ENCODE results near the gene AGBL4.

The AGBL4 gene

GRCh38 chr1:48937732-48938131 lies 1086.0 kb downstream of the AGBL4 start:
- DNase-seq: no peak

DNA sequence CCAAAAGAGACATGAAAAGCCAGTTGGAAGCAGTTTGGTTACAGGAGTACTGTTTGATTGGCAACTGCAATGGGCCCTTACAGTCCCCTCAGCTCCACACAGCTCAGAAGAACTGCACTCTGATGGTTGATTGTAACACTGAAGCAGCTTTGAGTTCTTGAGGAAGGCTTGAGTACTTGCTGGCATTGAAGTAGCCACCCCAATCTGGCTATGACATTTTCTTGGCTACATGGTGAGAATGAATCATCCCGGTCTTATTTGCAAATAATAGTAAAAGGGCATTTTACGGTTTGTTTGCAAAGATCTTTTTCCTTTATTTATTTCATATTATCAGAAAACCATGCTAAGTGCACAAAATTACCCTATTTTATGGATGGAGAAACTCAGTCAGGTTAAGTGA lies 1087.3 kb downstream of the AGBL4 start:
- no peak for DNase-seq

GRCh38 chr1:48932366-48932765 lies 1091.4 kb downstream of the AGBL4 start:
- no peak for DNase-seq

GRCh38 chr1:48931506-48932192 lies 1092.1 kb downstream of the AGBL4 start:
- peak; percentile 69 for DNase-seq

GRCh38 chr1:48930011-48930410 lies 1093.7 kb downstream of the AGBL4 start:
- no peak for DNase-seq

DNA sequence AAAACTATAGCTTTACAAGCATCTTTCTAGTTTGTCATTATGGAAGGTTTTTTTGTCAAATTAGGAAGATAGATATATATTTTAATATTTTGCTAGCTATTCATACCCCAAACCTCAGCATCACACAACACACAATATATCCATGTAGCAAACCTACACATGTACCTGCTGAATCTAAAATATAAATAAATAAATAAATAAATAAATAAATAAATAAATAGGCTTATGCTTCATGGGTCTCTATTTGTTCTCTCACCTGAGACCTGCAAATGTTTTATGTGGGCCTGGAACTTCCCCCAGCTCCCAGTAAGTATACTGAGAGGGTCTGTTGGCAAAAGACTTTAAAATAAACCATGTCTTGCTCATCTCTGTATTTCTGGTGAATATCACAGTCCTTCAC lies 1099.7 kb downstream of the AGBL4 start:
- DNase-seq: no peak

- no peak for DNase-seq
These were observed 1100.6 kb downstream of the AGBL4 start for GRCh38 chr1:48923116-48923515.

DNA sequence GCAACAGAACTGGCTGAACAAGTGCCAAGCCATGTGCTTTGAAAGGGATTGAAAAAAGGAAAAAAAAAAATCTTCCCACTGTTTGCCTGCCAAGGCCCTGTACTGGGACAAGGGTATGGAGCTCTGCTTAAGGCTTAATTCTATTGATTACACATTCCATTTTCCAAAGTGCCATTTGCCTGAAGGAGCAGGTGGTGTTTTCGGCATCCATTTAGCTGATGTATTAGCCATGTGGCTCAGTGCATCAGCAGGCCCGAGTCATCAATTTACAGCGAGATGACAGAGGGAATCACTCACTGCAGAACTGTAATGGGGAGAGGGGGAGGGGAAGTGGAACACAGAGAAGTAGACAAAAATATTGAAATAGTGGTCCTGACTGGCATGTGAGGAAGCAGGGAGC lies 1102.9 kb downstream of the AGBL4 start:
- peak; percentile 43 for DNase-seq

GRCh38 chr1:48917901-48918603 lies 1105.7 kb downstream of the AGBL4 start:
- no peak for DNase-seq

DNA sequence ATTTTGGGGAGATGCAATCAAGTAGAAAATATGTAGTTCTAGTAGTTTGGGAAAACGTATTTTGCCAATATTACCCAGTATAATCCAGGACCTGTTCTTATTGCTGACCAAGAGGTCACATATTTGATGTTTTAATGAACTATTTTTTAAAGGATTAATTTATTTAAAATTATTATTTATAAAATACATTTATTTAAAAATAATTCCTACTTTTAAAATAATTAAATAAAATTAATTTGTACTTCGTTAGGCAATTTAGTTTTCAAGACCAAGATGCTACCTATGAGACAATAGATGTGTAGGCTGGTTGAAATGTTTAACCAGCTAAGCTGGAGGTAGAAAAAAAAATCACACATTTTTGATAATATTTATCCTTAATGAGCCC lies 1106.7 kb downstream of the AGBL4 start:
- no peak for DNase-seq

DNA sequence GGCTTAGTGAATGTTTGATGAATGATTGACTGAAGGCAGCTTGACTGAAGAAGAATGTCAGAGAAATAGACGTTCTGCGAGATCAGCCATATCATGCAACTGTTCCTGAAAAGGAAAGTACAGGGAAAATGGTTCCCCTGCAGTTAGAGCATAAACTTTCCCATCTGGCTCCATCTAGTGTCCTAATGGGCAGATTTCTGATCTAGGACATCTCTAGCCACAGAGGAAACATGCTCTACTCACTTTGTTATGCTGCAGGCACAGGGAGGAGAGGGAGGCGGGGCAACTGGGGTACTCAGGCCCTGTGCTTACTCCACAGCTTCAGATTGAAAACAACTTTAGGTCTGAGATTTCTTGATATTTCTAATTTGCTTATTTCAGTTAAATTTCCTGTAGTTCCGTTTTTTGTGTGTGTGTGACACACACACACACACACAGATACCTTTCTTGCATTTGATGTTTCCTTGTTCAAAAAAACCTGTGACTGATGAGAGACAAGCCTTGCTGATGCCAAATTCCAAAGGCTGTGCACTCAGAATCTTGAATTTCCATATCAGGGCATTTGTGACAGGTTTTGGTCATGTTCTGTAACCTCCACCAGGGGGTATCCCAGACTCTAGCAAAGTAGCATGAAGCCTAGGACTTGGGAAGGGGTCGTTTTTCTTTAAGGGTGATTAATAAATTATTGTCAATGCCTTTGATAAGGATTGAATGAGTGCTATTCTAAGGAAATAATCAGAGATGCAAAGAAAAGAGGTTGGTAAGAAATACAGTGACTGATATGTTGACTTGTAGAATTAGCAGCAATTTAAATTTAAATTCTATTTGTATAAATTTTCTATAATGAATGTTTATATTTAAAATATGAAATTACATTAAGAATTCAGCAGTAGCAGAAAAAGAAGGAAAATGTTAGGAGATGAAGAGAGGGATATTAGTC lies 1107.4 kb downstream of the AGBL4 start:
- DNase-seq: peak; percentile 85

DNA sequence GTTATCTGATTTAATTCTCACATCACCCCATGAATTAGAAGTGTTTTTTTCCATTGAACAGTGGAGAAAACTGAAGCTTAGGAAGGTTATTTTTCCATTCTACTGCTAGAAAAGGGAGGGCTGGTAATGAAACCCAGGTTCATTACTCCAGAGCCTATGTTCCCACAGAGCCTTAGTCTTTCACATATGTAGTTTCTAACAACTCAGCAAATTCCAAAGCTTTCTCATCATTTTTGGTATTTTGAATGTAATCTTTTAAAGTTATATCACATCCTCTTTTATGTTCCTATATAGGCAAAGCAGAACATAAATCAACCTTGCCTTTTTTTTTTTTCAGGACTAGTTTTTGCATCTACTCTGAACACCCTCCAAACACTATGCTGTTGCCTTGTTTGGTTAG lies 1115.1 kb downstream of the AGBL4 start:
- peak; percentile 52 for DNase-seq

DNA sequence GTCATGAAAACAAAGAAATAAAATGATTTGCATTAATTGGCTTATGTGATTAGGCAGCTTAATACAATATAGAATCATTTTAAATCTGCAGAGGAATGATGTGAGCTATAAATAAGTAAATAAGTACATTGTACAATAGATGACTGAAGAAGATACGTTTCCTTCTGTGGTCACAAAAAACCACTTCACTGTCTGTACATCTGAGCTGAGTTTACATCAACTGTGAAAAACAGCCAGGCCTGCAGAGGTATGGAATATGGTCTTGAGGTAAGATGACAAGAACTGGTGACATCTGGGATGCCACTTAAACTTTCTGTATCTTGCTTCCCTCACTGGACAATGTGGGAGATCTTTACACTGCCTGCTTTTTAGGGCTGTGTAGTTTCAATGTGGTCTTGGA lies 1117.0 kb downstream of the AGBL4 start:
- DNase-seq: no peak

GRCh38 chr1:48906164-48906563 lies 1117.6 kb downstream of the AGBL4 start:
- DNase-seq: no peak

- DNase-seq: no peak
These were observed 1120.5 kb downstream of the AGBL4 start for GRCh38 chr1:48903291-48903690.

DNA sequence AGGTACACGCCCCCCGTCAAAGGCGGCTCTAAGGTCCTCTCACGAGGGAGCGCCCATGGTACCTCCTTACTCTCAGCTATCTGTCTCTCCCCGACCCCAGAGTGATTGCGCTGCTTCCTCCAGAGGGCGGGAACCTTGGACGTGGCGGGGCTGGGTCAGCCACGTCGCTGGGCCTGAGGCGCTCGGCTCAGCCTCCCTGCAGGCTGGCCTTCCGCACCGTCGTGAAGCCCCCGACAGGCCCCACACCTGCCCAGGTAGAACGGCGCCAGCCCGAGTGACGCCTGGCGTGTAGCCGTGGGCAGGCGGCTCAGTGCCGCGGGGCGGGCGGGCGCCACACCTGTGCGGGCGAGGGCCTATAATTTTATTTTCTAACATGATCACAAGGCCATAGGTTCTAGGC lies 1124.9 kb downstream of the AGBL4 start:
- DNase-seq: no peak

DNA sequence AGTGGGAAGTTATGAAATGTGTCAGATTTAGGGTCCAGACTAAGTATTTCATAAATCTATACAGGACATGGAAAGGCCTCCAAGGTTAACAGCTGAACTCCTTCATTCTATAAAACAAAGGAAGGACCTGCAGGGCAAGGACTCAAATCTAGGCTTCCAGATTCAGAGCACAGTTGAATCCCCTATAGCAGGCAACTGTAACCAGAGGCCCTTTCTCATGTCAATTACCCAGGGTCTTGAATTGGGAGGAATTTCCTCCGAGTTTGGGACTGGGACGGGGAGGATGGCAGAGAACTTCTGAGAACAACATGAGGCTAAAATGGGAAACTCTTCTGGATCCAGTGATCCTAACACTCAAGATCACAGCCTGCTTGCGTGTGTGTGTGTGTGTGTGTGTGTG lies 1134.1 kb downstream of the AGBL4 start:
- DNase-seq: no peak

GRCh38 chr1:48889082-48889481 lies 1134.7 kb downstream of the AGBL4 start:
- no peak for DNase-seq

- DNase-seq: peak; percentile 38
These were observed 1136.0 kb downstream of the AGBL4 start for GRCh38 chr1:48887796-48888195.

DNA sequence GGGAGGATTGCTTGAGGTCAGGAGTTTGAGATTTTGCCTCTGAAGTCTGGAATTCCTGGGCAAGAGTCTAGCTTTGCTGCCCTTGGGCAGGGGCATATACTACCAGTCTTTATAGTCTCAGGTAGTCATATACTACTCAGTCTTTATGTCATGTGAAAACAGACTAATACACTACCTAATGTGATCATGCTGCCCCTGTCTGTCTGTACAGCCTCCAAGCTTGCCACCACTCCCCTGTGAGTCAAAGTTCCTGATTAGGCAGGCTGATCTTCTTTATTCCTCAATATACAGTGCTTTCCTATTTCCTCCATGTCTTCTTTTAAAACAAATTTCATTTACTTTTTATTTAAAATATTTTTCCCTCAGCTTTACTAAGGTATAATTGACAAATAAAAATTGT lies 1141.7 kb downstream of the AGBL4 start:
- DNase-seq: no peak

- DNase-seq: peak; percentile 96
These were observed 1145.4 kb downstream of the AGBL4 start for GRCh38 chr1:48878191-48878940.

- DNase-seq: peak; percentile 80
These were observed 1147.4 kb downstream of the AGBL4 start for GRCh38 chr1:48876330-48876785.

All from fibroblast of skin of right biceps (primary cell).